HepG2 (cell line): ENCODE measurements around the gene TUBA4B. TPM values are rescaled to one million over a fixed set of nuclear protein-coding genes. Genes with fewer than 3 reads are reported as not detected.

Experiments
- AHR ChIP-seq: IDR thresholded peaks from 2 replicates; pipeline ENCODE4 v1.6.1; 2018; ENCODE audit warnings: missing genetic modification reagents, missing compliant biosample characterization
- ARNT2 ChIP-seq: sonication (generic); formaldehyde crosslinking; IDR thresholded peaks from 2 replicates; pipeline ENCODE4 v1.8.0; 2022; ENCODE audit warnings: mild to moderate bottlenecking, low read depth, missing genetic modification reagents, moderate library complexity
- EP300 ChIP-seq, 3 experiments: sonication (generic) in 1 of 3; formaldehyde crosslinking in 1 of 3; IDR thresholded peaks; 2 replicates each; pipeline versions ENCODE4 v1.5.1 to v1.6.1; 2011 to 2020; ENCODE audit warnings: low read depth in 2 of 3, low read length in 2 of 3, borderline replicate concordance in 1 of 3, improper control_type of control experiment in 1 of 3, mild to moderate bottlenecking in 1 of 3, missing genetic modification reagents in 1 of 3, moderate library complexity in 1 of 3
- IRF9 ChIP-seq: sonication (generic); formaldehyde crosslinking; IDR thresholded peaks from 2 replicates; pipeline ENCODE4 v1.8.0; 2022; ENCODE audit warnings: missing genetic modification reagents, mild to moderate bottlenecking, borderline replicate concordance
- KDM1A ChIP-seq: IDR thresholded peaks from 2 replicates; pipeline ENCODE4 v1.6.1; 2016; ENCODE audit warnings: missing compliant biosample characterization
- SIN3A ChIP-seq: IDR thresholded peaks from 2 replicates; pipeline ENCODE4 v1.6.1; 2011; ENCODE audit warnings: low read depth, mild to moderate bottlenecking, control low read depth, low read length, borderline replicate concordance
- ZNF180 ChIP-seq: sonication (generic); formaldehyde crosslinking; IDR thresholded peaks from 2 replicates; pipeline ENCODE4 v1.4.0; 2020; ENCODE audit warnings: low read depth, missing genetic modification reagents, borderline replicate concordance
- ZNF362 ChIP-seq: sonication (generic); formaldehyde crosslinking; IDR thresholded peaks from 2 replicates; pipeline ENCODE4 v1.4.0; 2020; ENCODE audit warnings: missing genetic modification reagents, mild to moderate bottlenecking, borderline replicate concordance
- polyA plus RNA-seq, 8 experiments: library from polyadenylated mRNA; depleted of rRNA in 3 of 8; stranded (reverse) in 7 of 8; unstranded in 1 of 8; fragments of >200 nt; fragmentation: Illumina TruSeq in 4 of 8; extraction: Trizol in 4 of 8; gene quantifications; 2 replicates each; pipeline versions ENCODE4 v1.2.1 to v1.2.3, GENCODE V29; 2011 to 2016; ENCODE audit warnings: low read depth in 4 of 8, missing spikeins in 1 of 8, mixed read lengths in 1 of 8; ENCODE audit not compliant: insufficient read depth in 1 of 8
- total RNA-seq, 5 experiments: library from RNA; depleted of rRNA; stranded (reverse); fragments of >200 nt; fragmentation: Illumina TruSeq; extraction: Trizol; gene quantifications; 2 replicates each; pipeline ENCODE4 v1.2.3, GENCODE V29; 2016; ENCODE audit warnings: low read depth in 1 of 5
- TF ChIP-seq, protein P1 (sequence below): sonication (generic); formaldehyde crosslinking; IDR thresholded peaks from 2 replicates; pipeline ENCODE4 v1.4.0; 2020; ENCODE audit warnings: missing genetic modification reagents
- TF ChIP-seq, protein P2 (sequence below): sonication (generic); formaldehyde crosslinking; IDR thresholded peaks from 2 replicates; pipeline ENCODE4 v1.8.0; 2022; ENCODE audit warnings: missing genetic modification reagents, mild to moderate bottlenecking, inconsistent platforms, borderline replicate concordance
- TF ChIP-seq, protein P3 (sequence below): sonication (generic); formaldehyde crosslinking; IDR thresholded peaks from 2 replicates; pipeline ENCODE4 v1.4.0; 2020; ENCODE audit warnings: missing genetic modification reagents
- TF ChIP-seq, protein P4 (sequence below): sonication (generic); formaldehyde crosslinking; IDR thresholded peaks from 2 replicates; pipeline ENCODE4 v1.9.0; 2022; ENCODE audit warnings: low read depth, missing genetic modification reagents
- TF ChIP-seq, protein P5 (sequence below): sonication (generic); formaldehyde crosslinking; IDR thresholded peaks from 2 replicates; pipeline ENCODE4 v1.5.1; 2020; ENCODE audit warnings: missing genetic modification reagents, mild to moderate bottlenecking, borderline replicate concordance
- TF ChIP-seq, protein P6 (sequence below): sonication (generic); formaldehyde crosslinking; IDR thresholded peaks from 2 replicates; pipeline ENCODE4 v1.4.0; 2020; ENCODE audit warnings: missing genetic modification reagents

The TUBA4B gene
- total and polyA plus RNA-seq, 2 of the 13 experiments (the other 11 are each of a cell fraction or from before 2014, with no cell fraction given): 0.18 to 0.22 TPM

- TF ChIP-seq, protein P1, sequence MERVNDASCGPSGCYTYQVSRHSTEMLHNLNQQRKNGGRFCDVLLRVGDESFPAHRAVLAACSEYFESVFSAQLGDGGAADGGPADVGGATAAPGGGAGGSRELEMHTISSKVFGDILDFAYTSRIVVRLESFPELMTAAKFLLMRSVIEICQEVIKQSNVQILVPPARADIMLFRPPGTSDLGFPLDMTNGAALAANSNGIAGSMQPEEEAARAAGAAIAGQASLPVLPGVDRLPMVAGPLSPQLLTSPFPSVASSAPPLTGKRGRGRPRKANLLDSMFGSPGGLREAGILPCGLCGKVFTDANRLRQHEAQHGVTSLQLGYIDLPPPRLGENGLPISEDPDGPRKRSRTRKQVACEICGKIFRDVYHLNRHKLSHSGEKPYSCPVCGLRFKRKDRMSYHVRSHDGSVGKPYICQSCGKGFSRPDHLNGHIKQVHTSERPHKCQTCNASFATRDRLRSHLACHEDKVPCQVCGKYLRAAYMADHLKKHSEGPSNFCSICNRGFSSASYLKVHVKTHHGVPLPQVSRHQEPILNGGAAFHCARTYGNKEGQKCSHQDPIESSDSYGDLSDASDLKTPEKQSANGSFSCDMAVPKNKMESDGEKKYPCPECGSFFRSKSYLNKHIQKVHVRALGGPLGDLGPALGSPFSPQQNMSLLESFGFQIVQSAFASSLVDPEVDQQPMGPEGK (CRISPR knock-in tag): peak; percentile 82
- TF ChIP-seq KDM1A (peak; percentile 59; the same call in 1 of the 2 replicates), ZNF362 (CRISPR knock-in tag) (0 out of 2 replicates have a peak, but pooled peaks have one; percentile 21), ZNF180 (CRISPR knock-in tag) (0 out of 2 replicates have a peak, but pooled peaks have one; percentile 16), SIN3A (peak; percentile 98), AHR (CRISPR knock-in tag) (peak; percentile 46; the same call in 1 of the 2 replicates), IRF9 (CRISPR knock-in tag) (peak; percentile 99), ARNT2 (CRISPR knock-in tag) (peak; percentile 96), EP300 (IDR thresholded peaks at IDR 0.05; ENCODE audit: low read depth in 2 of 2, low read length in 2 of 2) (no peak), EP300 (CRISPR knock-in tag; IDR thresholded peaks at IDR 0.05; ENCODE audit: borderline replicate concordance) (no peak)
- TF ChIP-seq, protein P2, sequence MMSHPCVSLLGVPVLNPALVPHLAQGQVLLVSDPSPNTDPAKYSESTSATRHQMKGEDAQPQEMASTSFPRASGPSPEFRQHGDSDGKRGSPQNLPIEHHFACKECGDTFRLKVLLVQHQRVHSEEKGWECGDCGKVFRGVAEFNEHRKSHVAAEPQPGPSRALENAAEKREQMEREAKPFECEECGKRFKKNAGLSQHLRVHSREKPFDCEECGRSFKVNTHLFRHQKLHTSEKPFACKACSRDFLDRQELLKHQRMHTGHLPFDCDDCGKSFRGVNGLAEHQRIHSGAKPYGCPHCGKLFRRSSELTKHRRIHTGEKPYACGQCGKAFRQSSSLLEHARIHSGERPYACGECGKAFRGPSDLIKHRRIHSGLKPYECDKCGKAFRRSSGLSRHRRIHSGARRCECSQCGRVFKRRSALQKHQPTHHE (CRISPR knock-in tag): peak; percentile 86
- TF ChIP-seq, protein P3, sequence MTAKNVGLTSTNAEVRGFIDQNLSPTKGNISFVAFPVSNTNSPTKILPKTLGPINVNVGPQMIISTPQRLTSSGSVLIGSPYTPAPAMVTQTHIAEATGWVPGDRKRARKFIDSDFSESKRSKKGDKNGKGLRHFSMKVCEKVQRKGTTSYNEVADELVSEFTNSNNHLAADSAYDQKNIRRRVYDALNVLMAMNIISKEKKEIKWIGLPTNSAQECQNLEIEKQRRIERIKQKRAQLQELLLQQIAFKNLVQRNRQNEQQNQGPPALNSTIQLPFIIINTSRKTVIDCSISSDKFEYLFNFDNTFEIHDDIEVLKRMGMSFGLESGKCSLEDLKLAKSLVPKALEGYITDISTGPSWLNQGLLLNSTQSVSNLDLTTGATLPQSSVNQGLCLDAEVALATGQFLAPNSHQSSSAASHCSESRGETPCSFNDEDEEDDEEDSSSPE (CRISPR knock-in tag): peak; percentile 65
- TF ChIP-seq, protein P4, sequence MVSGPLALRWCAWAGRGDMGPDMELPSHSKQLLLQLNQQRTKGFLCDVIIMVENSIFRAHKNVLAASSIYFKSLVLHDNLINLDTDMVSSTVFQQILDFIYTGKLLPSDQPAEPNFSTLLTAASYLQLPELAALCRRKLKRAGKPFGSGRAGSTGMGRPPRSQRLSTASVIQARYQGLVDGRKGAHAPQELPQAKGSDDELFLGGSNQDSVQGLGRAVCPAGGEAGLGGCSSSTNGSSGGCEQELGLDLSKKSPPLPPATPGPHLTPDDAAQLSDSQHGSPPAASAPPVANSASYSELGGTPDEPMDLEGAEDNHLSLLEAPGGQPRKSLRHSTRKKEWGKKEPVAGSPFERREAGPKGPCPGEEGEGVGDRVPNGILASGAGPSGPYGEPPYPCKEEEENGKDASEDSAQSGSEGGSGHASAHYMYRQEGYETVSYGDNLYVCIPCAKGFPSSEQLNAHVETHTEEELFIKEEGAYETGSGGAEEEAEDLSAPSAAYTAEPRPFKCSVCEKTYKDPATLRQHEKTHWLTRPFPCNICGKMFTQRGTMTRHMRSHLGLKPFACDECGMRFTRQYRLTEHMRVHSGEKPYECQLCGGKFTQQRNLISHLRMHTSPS (CRISPR knock-in tag): peak; percentile 85; the same call in 1 of the 2 replicates
- TF ChIP-seq, protein P5, sequence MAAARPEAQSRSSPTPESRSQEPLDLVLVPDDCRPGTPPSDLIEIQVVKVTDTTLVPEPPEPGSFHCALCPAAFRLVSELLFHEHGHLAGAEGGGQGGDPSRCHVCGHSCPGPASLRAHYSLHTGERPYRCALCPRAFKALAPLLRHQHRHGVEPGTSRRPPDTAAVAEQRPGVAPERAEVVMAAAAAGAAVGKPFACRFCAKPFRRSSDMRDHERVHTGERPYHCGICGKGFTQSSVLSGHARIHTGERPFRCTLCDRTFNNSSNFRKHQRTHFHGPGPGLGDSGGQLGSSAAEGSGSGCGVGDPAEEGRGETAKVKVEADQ: peak; percentile 99
- TF ChIP-seq, protein P6, sequence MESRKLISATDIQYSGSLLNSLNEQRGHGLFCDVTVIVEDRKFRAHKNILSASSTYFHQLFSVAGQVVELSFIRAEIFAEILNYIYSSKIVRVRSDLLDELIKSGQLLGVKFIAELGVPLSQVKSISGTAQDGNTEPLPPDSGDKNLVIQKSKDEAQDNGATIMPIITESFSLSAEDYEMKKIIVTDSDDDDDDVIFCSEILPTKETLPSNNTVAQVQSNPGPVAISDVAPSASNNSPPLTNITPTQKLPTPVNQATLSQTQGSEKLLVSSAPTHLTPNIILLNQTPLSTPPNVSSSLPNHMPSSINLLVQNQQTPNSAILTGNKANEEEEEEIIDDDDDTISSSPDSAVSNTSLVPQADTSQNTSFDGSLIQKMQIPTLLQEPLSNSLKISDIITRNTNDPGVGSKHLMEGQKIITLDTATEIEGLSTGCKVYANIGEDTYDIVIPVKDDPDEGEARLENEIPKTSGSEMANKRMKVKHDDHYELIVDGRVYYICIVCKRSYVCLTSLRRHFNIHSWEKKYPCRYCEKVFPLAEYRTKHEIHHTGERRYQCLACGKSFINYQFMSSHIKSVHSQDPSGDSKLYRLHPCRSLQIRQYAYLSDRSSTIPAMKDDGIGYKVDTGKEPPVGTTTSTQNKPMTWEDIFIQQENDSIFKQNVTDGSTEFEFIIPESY (CRISPR knock-in tag): peak; percentile 11; the same call in 1 of the 2 replicates
These were observed 7.7 kb upstream of the TUBA4B start, which contains the start of the genes GLB1L and STK16 (continued) for GRCh38 chr2:219245148-219245898.
